HG03103 (cell line): ENCODE results near the gene TCF4.

Experiments
- ATAC-seq: cut with Tn5 transposase; IDR thresholded peaks from one replicate; pipeline ENCODE4 v1.9.1; 2021; ENCODE audit warnings: low read depth; ENCODE audit not compliant: unreplicated experiment

Gene TCF4

GRCh38 chr18:55508651-55509050 lies 79.3 kb downstream of the TCF4 start:
- ATAC-seq: no peak

GRCh38 chr18:55506074-55506473 lies 81.9 kb downstream of the TCF4 start:
- ATAC-seq: no peak

GRCh38 chr18:55504808-55505207 lies 83.2 kb downstream of the TCF4 start:
- ATAC-seq: no peak

- ATAC-seq: no peak
Measured at GRCh38 chr18:55503167-55503820, 84.7 kb downstream of the TCF4 start.

GRCh38 chr18:55501982-55502710 lies 85.8 kb downstream of the TCF4 start:
- no peak for ATAC-seq

- no peak for ATAC-seq
Measured at GRCh38 chr18:55501579-55501978, 86.4 kb downstream of the TCF4 start.

GRCh38 chr18:55500316-55501086 lies 87.5 kb downstream of the TCF4 start:
- no peak for ATAC-seq

GRCh38 chr18:55499526-55499925 lies 88.5 kb downstream of the TCF4 start:
- ATAC-seq: no peak

- no peak for ATAC-seq
Measured at GRCh38 chr18:55497825-55498403, 90.1 kb downstream of the TCF4 start.

GRCh38 chr18:55494899-55495298 lies 93.1 kb downstream of the TCF4 start:
- ATAC-seq: no peak

GRCh38 chr18:55494441-55494840 lies 93.6 kb downstream of the TCF4 start:
- no peak for ATAC-seq

- no peak for ATAC-seq
Measured at GRCh38 chr18:55491616-55492015, 96.4 kb downstream of the TCF4 start.

- ATAC-seq: peak; percentile 56
Measured at GRCh38 chr18:55489034-55489986, 98.7 kb downstream of the TCF4 start.

- no peak for ATAC-seq
Measured at GRCh38 chr18:55488473-55488872, 99.5 kb downstream of the TCF4 start.

- no peak for ATAC-seq
Measured at GRCh38 chr18:55487997-55488396, 100.0 kb downstream of the TCF4 start.

- no peak for ATAC-seq
Measured at GRCh38 chr18:55486936-55487335, 101.1 kb downstream of the TCF4 start.

GRCh38 chr18:55485666-55486065 lies 102.3 kb downstream of the TCF4 start:
- no peak for ATAC-seq

GRCh38 chr18:55484773-55485172 lies 103.2 kb downstream of the TCF4 start:
- ATAC-seq: no peak

GRCh38 chr18:55483266-55483871 lies 104.6 kb downstream of the TCF4 start:
- no peak for ATAC-seq
